Activated T-cell treated with anti-CD3 and anti-CD28 coated beads for 48 hours (primary cell): ENCODE data around the gene UPK2.

Experiments
- DNase-seq: peaks from one replicate; pipeline ENCODE4 v3.0.0-alpha.2; 2020; ENCODE audit warnings: low read depth

UPK2 gene

DNA sequence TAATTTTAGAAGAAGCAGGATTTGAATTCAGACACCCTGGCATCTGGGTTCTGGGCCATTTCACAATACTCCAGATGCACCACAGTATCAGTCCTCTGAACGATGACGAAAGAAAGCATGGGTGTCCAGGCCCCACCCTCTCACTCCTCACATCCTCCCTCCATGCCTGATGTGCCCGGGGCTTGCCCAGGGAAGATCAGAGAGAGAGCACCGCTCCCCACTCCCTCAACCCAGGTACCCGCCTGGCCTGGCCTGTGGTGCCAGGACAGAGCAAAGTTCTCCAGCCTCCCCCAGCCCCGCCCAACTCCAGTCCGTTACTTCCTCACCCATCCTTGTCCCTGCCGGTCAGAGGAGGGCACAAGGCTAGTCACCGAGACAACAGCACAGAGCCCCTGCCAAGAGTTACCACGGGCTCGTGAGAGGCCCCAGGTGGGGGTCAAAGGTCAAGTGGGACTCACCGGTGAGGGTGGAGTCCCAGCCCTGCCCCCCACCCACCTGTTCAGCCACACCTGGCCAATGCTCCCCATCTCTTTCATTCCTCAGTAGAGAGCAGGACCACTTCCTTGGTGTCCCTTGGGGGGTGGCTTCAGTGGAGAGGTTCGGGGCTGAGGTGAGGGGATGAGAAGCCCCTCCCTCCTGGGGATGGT is 38.5 kb upstream of the UPK2 start:
- DNase-seq: no peak

DNA sequence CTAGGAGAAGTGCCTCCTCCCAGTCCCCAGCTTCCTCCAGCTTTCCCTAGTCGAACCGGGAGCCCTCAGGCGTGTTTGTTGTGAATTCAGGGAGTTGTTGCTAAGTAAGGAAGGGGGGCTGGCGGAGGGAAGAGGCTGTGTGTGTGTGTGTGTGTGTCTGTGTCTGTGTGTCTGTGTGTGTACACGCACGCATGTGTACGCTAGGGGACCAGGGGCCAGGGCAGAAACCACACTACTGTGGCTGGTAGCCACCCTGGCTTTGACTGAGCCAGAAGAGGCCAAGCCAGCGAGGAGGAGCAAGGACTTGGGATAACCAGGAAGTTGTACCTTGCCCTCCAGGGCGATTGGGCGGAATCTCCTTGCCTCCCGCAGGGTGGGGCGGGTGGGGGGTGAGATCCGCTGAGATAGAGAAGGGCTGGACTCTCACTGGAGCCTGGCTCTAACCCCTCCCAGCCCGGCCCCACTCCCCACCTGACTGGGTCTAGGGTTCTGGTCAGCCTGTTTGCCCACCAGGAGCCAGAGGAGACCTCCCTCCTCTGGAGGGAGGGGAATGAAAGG is 37.9 kb upstream of the UPK2 start:
- no peak for DNase-seq

DNA sequence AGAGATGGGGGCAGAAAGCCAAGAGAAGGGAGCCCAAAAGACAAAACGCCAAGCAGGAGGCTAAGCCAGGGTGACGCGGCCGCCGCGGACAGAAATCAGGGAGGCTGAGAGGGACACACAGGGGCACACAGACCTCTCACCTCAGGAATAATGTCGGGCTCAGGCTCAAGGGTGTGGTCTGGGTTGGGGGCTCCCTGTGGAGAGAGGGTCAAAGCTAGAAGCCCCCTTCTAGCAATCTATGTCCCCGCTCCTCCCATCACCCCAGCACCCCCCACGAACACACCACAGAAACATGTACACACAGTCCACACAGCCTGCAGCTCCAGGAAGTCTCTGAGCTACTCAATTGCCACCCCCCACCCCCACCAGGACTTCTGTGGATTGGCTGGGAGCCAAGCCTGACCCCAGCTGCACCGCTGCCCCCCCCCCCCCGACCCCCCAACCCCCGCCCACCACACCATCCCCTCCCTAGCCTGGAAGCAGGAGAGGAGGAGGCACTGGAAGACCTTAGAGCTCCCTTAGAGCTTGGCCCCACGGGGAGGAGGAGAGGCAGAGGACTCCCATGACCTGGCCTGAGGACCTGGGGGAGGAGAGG is 37.3 kb upstream of the UPK2 start:
- no peak for DNase-seq

DNA sequence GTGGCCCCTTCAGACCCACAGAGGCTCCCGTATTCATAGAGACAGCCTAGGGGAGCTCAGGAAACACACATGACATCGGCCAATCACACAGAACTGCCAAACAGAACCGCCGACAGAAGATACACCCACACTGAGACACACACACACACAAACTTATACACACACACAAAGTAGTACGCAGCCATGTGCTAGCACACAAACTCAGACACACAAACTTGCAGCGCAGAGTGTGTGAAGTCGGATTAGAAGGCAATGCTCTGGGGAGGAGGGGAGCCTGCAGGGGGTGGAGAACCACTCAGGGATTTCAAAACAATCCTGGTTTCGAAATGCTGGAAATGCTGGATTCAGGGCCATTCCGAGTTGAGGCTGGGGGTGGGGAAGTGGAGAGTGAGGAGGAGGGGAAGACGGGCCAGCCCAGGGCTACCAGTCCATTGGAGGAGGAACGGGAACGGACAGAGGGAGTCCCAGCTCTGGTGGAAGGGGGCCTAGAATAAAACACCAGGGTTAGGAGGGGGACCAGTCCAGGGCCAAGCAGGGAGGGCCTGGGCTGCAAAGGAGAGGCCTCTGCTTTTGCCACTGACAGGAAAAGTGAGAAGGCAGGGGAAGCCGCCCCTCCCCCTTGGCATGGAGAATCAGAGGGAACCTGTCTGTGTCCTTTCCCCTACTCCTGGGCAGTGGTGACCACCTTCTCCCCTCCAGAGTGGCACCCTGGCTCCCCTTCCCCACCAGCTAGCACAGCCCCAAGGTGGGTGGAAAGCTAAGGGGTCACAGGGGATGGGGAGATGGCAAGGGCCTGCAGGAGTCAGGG is 34.8 kb upstream of the UPK2 start:
- no peak for DNase-seq

DNA sequence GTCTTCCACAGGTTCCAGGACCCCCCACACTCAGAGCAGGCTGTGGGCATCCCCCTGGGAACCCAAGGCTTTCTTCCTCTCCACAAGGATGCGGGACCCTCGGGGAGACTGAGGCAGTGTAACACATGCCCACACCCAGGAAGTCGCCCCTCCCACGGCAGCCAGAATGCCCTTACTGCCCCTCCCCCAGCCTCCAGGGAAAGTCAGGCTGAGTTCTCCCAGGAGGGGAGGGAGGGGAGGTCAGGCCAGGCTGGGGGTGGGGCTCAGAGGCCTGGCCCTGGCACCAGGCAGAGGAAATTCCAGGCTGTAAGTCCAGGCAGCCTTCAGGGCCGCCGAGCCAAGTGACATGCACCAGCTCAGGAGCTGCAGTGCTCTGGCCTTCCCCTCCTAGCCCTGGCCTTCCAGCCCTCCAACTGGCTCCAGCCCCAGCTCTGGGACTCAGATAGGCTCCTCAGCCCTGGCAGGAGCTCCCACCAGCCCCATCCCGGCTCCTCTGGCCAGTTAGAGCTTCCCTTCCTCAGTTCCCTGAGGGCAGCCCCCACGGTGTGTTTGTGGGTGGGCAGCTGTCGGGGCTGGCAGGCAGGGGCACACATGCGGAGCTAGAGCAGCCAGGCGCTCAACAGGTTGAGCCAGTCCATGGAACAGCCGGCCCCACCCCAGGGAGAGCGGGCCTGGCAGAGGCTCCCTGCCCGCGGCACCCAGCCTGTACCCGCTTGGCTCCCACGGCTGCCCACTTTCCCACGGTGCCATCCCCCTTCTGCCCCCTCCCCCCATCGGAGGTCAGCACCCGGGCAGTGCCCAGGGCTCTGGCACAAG is 34.0 kb upstream of the UPK2 start:
- no peak for DNase-seq

DNA sequence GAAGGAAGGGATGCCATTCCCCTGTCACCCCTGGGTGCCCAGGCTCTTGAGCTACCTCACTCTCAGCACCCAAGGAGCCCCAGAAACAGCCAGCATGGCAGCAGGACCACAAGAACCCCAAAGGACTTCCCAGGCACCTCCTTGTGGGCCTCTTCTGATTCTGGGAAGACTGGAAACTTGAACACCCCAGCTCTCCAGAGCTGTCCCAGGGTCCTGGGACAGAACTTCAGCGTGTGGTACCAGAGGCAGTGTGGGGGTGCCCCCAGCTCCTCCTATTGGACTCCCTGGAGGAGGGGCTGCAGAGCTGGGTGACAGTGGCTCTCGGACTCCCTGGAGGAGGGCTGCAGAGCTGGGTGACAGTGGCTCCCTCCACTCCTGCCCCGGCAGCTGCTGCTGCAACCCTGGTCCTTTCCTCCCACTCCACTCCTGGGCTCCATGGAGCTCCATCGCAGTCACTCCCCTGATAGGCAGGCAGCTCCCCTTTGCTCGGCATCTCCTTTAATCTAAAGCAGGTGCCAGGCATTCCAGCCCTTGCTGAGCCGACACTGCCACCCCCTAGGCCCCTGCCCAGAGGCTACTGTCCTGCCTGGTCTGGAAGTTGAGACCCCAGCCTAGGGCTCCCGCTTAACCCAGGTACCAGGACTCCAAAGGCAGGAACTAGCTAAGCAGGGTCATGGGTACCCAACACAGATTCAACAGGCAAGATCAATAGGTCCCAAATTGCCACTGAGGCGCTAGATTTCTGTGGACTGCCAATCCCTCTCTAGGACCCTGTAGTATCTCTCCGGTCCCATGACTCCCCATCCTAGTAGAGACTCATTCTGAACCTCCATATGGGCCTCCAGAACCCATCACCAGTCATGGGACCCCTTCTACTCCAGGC is 33.1 kb upstream of the UPK2 start:
- DNase-seq: no peak

DNA sequence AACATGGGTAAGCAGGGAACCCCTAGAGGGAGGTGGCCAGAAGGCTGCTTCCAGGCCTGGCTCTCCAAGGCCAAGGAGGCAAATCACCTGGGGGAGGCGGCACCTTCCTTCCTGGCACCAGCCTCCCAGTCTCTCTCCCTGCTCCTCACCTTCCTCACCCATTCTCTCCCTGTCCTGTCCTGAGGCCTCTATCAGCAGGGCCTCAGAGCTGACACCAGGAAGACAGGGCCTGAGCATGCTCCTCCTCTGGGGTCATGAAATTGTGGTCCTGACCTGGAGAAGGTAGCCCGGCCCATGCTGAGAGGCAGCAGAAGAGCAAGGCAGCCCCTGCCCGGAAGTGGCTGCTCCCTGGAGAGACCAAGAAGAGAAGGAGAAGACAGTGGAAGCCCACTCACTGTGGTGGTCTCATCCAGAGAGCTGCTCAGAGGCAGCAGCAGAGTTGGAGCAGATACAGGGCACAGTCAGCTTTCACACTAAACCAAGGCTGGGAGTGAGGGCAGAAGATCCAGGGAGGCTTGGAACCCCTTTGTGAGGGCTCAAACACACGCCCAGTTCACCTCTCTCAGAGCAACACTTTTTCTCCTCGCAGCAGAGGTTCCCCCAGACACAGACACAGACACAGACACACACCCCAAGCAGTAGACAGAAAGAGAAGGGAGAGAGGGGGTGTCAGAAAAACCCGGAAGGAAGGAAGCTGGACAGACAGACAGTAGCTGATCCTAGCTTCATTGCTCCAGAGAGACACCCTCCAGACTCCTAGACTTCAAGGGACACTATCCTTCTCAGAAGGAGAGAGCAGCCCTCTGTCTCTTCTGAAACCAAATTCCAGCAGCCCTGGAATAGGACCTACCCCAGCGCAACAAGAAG is 32.1 kb upstream of the UPK2 start:
- DNase-seq: no peak

DNA sequence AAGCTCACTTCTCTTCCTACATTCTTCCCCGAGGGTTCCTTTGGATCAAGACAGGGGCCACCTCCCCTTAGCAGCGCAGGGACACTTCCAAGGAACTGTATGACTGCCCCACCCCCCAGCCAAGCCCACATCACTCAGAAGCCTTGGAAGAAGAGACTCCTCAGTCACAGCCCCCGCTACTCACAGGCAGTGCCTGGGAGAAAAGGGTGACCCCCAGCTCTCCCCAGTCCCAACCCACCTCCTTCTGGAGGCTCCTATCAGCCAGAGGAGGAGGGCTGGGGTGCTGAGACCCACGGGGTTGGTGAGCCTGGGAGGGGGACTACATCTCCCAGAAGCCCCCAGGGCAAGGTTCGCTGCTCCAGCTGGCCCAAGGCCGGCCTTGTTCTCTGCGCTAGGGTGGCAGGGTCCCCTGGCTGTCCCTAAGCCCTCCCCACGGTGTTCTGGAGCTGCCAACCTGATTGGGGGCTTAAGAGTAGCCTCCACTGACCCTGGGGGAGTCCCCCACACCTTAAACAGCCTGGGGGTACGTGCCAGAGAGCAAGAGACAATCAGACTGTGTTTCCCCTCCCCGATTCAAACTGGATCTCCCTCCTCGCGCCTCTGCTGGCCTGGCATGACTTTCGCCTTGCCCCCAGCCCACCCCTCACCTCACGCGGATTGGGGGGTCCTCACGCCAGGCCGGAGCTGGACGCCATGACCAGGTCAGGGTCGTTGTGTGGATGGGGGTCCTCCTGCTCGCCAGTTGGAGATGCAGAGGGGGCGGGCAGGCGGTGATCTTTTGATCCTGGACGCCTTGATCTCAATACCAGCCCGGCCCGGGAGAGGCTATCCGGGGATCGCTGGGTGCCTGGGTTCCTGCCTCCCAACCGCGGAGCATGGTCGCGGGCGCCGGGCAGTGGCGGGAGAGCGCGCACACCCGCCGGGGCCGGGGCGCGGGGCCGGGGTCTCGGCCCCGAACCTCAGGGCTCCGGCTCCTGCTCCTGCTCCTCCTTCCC is 31.2 kb upstream of the UPK2 start:
- DNase-seq: no peak

DNA sequence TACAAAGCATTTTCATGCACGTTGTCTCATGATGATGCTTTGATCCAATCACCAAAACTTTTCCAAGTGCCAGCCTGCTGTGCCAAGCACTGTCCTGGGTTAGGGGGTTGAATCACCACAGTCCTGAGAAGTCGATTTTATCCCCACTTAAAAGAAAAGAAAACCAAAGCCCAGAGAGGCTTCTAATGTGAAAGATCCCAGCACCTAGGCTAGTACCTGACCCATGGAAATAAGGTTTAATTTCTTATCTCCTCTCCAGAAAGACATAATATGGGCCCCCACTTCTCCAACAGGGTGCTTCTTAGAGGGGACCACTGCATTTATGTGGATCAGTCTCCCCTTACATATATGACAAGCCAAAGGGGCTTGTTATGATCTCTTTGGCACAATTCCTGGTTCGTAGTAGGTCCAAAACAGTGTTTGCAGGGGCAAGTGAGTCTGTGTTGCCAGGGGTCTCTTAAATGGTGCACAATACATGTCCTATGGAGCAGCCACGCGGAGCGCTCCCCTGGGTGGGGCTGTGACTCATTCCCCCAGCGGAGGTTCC is 28.5 kb upstream of the UPK2 start:
- no peak for DNase-seq

DNA sequence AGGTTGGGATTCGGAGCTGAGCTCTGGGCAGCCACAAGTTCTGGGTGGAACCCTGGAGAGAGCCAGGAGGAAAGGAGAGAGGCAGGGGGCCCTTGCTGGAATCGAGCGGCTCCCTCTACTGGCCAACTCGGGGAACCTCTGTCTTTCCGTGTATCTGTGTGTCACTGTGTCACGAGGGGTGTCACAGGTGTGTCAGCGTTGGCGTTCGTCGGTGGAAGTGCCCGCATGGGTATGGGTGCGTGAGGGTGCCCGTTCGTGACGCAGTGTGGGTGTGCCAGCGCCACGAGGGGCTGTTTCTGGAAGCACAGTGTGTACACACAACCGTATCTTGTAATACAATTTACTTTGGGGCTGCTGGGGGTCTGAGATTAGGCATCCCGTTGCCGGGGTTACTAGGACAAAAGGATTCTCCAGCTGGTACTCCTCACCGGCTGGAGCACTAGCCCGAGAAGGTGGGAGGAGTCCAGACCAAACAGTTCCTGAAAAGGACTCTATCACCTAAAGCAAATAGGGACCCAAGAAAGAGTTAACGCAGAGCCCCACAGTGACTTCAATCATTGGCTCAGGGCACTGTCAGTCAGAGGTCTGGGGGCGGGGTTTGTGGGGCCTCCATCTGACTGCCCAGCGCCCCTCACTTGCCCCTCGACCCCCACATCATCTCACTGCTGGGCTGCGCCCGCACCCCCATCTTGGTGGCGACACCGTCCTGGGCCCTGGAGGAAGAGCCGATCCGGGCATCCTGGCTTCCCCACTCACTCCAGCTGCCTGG is 27.8 kb upstream of the UPK2 start:
- peak; percentile 85 for DNase-seq

DNA sequence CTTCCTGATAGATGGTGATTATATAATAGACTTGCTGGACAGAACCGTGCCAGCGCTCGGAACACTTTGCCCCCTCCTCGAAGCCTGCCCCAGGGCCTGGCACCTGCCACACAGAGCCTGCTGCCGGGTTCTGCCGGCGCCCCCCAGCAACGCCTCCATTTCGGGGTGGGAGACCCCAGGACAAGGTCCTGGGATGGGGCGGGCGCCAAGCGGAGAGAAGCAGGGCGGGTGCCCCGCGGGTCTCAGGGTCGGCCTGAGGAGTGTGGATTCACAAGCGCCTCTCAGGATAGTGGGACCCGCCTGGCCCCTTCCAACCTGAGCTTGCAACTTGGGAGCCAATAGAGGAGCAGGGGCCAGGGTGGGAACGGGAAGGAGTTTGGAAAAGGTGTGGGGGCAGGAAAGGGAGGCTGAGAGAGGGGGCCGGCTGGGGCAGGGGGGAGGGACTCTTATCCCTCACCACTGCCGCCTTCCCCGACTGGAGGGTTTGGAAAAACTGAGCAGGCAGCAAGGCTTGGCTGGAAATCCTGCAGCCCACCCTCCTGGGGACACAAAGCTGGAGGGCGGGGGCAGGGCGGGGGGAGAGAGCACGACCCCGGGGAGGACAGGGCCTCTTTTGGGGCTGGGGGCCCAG is 27.1 kb upstream of the UPK2 start:
- DNase-seq: no peak

DNA sequence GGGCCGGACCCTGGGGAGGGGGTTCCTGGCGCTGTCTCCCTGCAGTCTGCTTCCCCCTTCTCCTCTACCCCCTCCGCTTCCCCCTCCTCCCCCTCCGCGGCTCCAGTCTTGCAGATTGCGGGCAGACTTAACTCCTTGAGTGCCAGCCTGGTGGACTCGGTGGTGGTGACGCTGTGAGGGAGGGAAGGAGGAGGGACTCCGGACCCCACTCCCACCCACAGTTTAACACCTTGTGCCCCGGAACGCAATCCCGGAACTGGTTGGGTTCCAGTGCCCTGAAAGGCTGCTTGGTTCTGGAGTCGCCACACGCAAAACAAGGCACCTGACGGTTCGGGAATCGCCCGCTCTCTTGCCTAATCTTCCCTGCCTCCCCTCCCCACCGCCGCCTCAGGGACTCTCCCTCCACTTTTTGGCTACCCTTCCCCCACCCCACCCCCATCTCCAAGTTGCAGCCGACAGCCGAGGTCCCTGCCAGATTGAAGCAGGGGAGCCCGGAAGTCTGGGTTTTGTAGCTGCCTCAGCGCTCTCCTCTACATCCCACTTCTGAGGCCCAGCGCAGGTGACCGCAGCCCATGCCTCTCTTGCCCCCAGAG is 26.5 kb upstream of the UPK2 start:
- DNase-seq: peak; percentile 63

DNA sequence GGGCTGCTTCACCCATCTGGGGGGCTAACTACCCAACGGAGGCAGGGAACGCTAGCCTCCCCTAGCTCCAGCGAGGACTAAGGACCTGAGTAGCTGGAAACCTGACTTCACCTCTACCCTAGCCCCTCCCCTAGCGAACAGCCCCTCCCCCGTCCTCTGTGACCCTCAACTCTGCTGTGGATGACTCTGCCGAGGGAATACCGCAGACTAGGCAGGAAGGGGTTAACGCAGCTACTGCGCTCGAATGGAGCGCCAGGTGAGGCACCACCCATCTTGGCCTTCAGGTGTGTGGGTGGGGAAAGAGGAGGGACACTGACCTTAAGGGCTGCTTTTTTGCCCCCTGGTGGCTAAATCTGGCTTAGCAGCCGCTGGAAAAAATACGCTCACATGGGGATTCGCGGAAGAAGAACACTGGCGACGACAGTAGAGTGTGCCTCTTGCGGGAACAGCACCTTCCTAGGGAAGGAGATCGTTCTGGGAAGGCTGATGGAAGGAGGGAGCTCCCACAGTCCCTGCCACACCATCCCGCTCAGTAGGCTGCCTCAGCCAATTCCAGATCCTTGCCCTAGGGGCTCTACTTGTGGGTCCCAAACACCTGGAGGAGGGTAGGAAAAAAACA is 25.9 kb upstream of the UPK2 start:
- DNase-seq: peak; percentile 83

DNA sequence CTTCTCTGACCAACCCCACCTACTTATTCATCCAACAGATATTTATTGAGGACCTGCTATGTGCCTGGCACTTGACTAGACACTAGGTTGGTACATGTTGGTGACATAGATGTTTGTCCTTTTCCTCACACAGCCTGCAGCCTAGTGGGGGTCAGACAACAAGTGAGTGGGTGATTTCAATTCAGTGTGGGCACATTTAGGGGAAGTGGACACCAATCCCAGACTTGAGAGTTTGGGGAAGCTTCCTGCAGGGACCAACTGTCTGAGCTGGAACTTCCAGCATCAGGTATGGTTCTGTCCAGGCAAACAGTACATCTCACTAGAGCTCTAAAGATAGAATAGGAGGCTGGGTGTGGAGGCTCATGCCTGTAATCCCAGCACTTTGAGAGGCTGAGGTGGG is 24.5 kb upstream of the UPK2 start:
- no peak for DNase-seq

DNA sequence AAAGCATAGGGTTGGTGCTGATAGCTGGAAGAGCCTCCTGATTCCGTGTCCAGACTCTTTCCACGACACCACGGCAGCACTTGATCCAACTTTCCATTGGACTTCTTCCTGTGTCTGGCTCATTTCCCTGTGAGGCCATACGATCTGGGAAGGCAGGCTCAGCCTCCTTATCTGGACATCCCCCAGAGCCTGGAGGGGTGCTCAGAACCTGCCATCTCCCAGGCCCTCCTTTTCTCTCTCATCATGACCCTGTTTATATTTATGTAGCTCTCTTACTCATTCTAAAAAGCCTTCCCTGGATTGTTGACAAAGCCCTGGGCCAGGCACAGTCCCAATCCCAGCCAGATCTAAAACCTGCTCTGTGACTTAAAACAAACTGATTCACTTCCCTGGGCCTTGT is 22.6 kb upstream of the UPK2 start:
- no peak for DNase-seq

DNA sequence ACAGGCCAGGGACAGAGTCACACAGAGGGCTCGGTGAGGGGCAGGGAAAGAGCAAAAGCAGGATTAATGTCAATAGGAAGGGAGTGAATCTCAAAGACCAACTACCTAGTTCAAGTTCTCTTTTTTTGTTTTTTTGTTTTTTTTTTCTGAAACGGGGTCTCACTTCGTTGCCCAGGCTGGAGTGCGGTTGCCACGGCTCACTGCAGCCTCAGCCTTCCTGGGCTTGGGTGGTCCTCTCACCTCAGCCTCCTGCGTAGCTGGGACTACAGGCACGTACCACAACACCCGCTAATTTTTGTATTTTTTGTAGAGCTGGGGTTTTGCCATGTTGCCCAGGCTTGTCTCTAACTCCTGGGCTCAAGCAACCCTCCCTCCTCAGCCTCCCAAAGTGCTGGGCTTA is 20.7 kb upstream of the UPK2 start:
- DNase-seq: no peak
